ENCODE data around the gene HDGF.

DNA sequence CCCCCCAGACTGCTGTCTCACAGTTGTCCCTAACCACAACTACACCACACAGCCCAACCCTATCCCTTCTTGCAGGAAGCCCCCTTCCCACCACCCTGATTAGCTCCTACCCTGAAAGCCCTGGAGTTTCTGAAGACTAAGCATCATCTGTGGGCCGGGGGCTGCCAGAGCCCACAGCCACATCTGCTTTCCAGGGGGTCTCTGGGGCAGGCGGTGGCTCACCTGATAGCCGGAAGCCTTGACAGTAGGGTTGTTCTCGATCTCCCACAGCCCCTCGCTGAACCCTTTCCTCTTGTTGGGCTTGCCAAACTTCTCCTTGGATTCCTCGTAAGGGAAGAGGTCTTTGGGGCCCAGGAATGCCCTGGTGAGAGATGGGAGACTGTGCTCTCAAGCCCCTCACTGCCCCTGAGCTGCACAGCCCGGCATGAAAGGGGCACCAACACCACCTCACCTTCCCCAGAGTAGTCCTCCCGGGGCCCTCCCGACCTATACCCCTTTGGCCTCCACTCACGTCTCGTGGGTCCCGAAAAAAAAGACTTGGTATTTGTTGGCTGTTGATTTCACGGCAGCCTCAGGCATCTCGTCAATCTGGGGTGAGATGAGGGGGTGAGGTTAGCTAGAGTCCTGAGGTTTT lies 6.6 kb downstream of the HDGF start:
- TF ChIP-seq, protein P1, sequence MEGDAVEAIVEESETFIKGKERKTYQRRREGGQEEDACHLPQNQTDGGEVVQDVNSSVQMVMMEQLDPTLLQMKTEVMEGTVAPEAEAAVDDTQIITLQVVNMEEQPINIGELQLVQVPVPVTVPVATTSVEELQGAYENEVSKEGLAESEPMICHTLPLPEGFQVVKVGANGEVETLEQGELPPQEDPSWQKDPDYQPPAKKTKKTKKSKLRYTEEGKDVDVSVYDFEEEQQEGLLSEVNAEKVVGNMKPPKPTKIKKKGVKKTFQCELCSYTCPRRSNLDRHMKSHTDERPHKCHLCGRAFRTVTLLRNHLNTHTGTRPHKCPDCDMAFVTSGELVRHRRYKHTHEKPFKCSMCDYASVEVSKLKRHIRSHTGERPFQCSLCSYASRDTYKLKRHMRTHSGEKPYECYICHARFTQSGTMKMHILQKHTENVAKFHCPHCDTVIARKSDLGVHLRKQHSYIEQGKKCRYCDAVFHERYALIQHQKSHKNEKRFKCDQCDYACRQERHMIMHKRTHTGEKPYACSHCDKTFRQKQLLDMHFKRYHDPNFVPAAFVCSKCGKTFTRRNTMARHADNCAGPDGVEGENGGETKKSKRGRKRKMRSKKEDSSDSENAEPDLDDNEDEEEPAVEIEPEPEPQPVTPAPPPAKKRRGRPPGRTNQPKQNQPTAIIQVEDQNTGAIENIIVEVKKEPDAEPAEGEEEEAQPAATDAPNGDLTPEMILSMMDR (conservative IDR thresholded peaks at IDR 0.05 in 1 of 2, IDR thresholded peaks at IDR 0.05 in 1 of 2; ENCODE audit: low read depth in 1 of 2, low read length in 2 of 2): no peak
- TF ChIP-seq EZH2 (IDR thresholded peaks at IDR 0.05; ENCODE audit: low read length, missing control alignments): no peak
